Panc1 (cell line): ENCODE measurements around the gene TMEM9B. TPM values are rescaled to one million over a fixed set of nuclear protein-coding genes. Genes with fewer than 3 reads are reported as not detected.

Experiments used
- ATAC-seq: fragments of 200-7000 bp; cut with Tn5 transposase; 2 replicates; pipeline ENCODE4 v1.9.1; 2020; ENCODE audit warnings: mild to moderate bottlenecking, moderate library complexity
- BruUV-seq: library from RNA; stranded (reverse); fragments of 400-500 nt; replicated peaks from 2 replicates; lab custom pipeline; 2021; lab: Mats Ljungman, UMichigan
- CTCF ChIA-PET: fragments of 300-600 bp; sonication (Branson Sonifier 250); formaldehyde crosslinking; loops from one replicate; lab custom pipeline; 2022; ENCODE audit warnings: antibody characterized with exemption; lab: Charles Lee
- POLR2A ChIA-PET: fragments of 300-600 bp; sonication (Branson Sonifier 250); formaldehyde crosslinking; loops from one replicate; lab custom pipeline; 2022; ENCODE audit warnings: antibody characterized with exemption; lab: Charles Lee
- DNase-seq: peaks from one replicate; pipeline ENCODE4 v3.0.0-alpha.2; 2010; ENCODE audit warnings: low read depth, low spot score
- H3K27ac ChIP-seq: 2 replicates; pipeline ENCODE4 v1.5.1; 2011; ENCODE audit warnings: mild to moderate bottlenecking, low read length, inconsistent platforms
- H3K27me3 ChIP-seq: fragments of 200-500 bp; sonication (Bioruptor generic); 2 replicates; pipeline ENCODE4 v1.6.0; 2014; ENCODE audit warnings: low read length, inconsistent platforms; ENCODE audit not compliant: control insufficient read depth, insufficient read depth
- H3K36me3 ChIP-seq: fragments of 200-500 bp; sonication (Bioruptor generic); 2 replicates; pipeline ENCODE4 v1.5.1; 2014; ENCODE audit warnings: inconsistent platforms, mild to moderate bottlenecking, low read length, moderate library complexity; ENCODE audit not compliant: control insufficient read depth, insufficient read depth
- H3K4me1 ChIP-seq: 2 replicates; pipeline ENCODE4 v1.5.1; 2011; ENCODE audit warnings: inconsistent platforms, mild to moderate bottlenecking, low read length, moderate library complexity; ENCODE audit not compliant: control insufficient read depth, insufficient read depth
- H3K4me3 ChIP-seq, 2 experiments: 2 replicates each; pipeline ENCODE4 v1.5.1; 2011 to 2012; ENCODE audit warnings: low read depth in 2 of 2, low read length in 2 of 2, mild to moderate bottlenecking in 2 of 2, inconsistent platforms in 1 of 2, moderate library complexity in 1 of 2
- H3K9me3 ChIP-seq: fragments of 200-500 bp; sonication (Bioruptor generic); 2 replicates; pipeline ENCODE4 v1.5.1; 2014; ENCODE audit warnings: low read depth, mild to moderate bottlenecking, inconsistent platforms, low read length, moderate library complexity; ENCODE audit not compliant: control insufficient read depth, insufficient read depth
- CTCF ChIP-seq: fragments of 450-650 bp; IDR thresholded peaks from 2 replicates; pipeline ENCODE4 v1.5.1; 2017; ENCODE audit warnings: mild to moderate bottlenecking
- POLR2AphosphoS5 ChIP-seq: IDR thresholded peaks from 2 replicates; pipeline ENCODE4 v1.6.1; 2012; ENCODE audit warnings: mild to moderate bottlenecking, low read depth, low read length, moderate library complexity
- REST ChIP-seq, 2 experiments: IDR thresholded peaks; 2 replicates each; pipeline ENCODE4 v1.6.1; 2011 to 2012; ENCODE audit warnings: low read depth in 2 of 2, control low read depth in 1 of 2, low read length in 1 of 2, mild to moderate bottlenecking in 1 of 2, moderate library complexity in 1 of 2; ENCODE audit not compliant: insufficient read depth in 1 of 2
- SIN3A ChIP-seq: IDR thresholded peaks from 2 replicates; pipeline ENCODE4 v1.6.1; 2012; ENCODE audit warnings: low read depth, mild to moderate bottlenecking, low read length, moderate library complexity, borderline replicate concordance; ENCODE audit not compliant: insufficient read depth
- TCF7L2 ChIP-seq: IDR thresholded peaks from 2 replicates; pipeline ENCODE4 v1.6.1; 2011; ENCODE audit warnings: mild to moderate bottlenecking, low read depth, low read length, inconsistent platforms
- in situ Hi-C: cut with HindIII; loops from 2 replicates; pipeline ENCODE4 v1.10.0; 2016; ENCODE audit warnings: low sequenced_read_pairs, low pct_unique_long_range_greater_than_20kb
- intact Hi-C: fragments of 100-400 bp; cut with micrococcal nuclease; formaldehyde crosslinking; loops from one replicate; pipeline ENCODE4 v1.10.0; 2022; ENCODE audit not compliant: unreplicated experiment
- total RNA-seq: library from RNA; stranded (reverse); gene quantifications from one replicate; pipeline ENCODE4 v1.2.1, GENCODE V29; 2021; ENCODE audit not compliant: unreplicated experiment

Gene TMEM9B
- total RNA-seq, 1 experiment from 2014 or later = 76.2 TPM

- H3K4me3 ChIP-seq = peak overlapping the region in 1 of 2 experiments; percentile 87; a peak in 2 of 4 replicates
- ATAC-seq = peak; percentile 74
- POLR2A ChIA-PET = no interaction called here
- CTCF ChIA-PET = no interaction called here
- H3K27me3 ChIP-seq = no peaks in the 10 kb centered on the region
- intact Hi-C loops (no loop called here), in situ Hi-C loops (no loop called here)
- H3K4me1 ChIP-seq = peaks cover 26% of the 10 kb centered on the region
- peak; percentile 92 for DNase-seq
- H3K36me3 ChIP-seq = no peaks in the 10 kb centered on the region
- peak overlapping the region; percentile 72 for H3K27ac ChIP-seq
- BruUV-seq = no TSS peak
- TF ChIP-seq TCF7L2 (no peak), SIN3A (no peak), REST (IDR thresholded peaks at IDR 0.05; ENCODE audit: insufficient read depth in 1 of 2, low read depth in 2 of 2, low read length in 1 of 2) (no peak), POLR2AphosphoS5 (no peak), CTCF (no peak)
- H3K9me3 ChIP-seq = no peaks in the 10 kb centered on the region
Observed at GRCh38 chr11:9001736-9002135, 37.5 kb upstream of the TMEM9B start.

GRCh38 chr11:8998017-8998416 is 33.8 kb upstream of the TMEM9B start:
- ATAC-seq (no peak), DNase-seq (no peak)
- intact Hi-C loops = no loop called here
- peaks cover 22% of the 10 kb centered on the region for H3K4me1 ChIP-seq
- no peaks in the 10 kb centered on the region for H3K36me3 ChIP-seq
- BruUV-seq = no TSS peak
- POLR2A ChIA-PET = interaction anchor here (0.6 kb wide), 1 partner anchor 340 kb away, joined by 8 read pairs; no protein-coding TSS in a partner anchor
- CTCF ChIA-PET = interaction anchor here (0.8 to 1.4 kb wide), 2 partner anchors 9 to 18 kb away, joined by 3 to 4 read pairs; no protein-coding TSS in a partner anchor
- no peak overlapping the region for H3K4me3 ChIP-seq
- H3K9me3 ChIP-seq = no peaks in the 10 kb centered on the region
- TF ChIP-seq POLR2AphosphoS5 = no peak
- no peak for TF ChIP-seq REST (IDR thresholded peaks at IDR 0.05; ENCODE audit: insufficient read depth in 1 of 2, low read depth in 2 of 2, low read length in 1 of 2)
- no peak for TF ChIP-seq TCF7L2
- no peak for TF ChIP-seq SIN3A
- no peak for TF ChIP-seq CTCF
- in situ Hi-C loops = no loop called here
- no peak overlapping the region for H3K27ac ChIP-seq
- H3K27me3 ChIP-seq = no peaks in the 10 kb centered on the region
